HG03196 (cell line): ENCODE results near the gene SLC45A3.

Source experiments
- ATAC-seq: cut with Tn5 transposase; IDR thresholded peaks from one replicate; pipeline ENCODE4 v1.9.1; 2021; ENCODE audit not compliant: unreplicated experiment

Gene SLC45A3

DNA sequence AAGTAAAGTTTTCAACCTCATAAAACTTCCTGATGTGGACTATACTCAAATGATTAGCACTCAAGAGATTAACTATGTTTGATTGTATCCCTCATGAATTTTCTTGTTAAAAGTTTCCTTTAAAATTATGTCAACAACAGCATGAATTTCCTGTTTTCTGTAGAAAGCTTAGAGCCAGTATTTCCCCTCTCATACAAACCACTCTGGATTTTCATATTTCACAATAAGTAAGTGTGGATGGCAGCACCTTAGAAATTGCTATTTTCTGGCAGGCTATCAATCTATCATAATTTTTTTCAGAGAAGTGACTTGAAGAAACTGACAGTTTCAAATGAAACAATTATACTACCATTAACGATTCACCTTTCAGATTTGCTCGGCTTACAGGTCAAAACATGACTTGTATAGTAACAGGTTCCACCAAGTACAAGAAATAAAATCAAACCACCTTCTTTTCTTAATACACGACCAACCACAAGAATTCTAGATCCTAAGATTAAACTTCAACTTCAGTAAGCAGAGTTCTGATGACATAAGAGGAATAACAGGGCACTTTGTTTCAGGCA, 69.3 kb downstream of the SLC45A3 start:
- ATAC-seq = no peak

DNA sequence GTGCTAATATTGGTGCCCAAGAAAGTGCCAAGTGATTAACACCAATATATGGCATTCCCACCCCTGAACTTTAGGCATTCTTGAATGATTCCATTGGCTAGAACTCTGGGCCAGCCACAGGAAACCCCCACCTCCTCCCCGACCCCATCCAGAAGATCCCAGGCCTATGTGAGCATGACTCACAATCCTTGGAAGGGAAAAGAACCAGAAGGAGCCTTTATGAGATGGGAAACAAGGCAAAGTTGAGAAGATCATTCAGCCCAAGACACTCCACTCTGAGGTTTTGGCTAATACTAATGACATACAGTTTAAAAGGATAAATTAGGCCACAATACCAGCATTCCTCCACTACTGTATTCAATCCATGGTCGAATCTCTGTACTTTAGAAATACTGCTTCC, 70.3 kb downstream of the SLC45A3 start:
- ATAC-seq = no peak
